T-helper 2 cell treated with Interferon-gamma antibody and Interleukin-4, amounts not matched to agents 5 μg/mL and 100 μg/mL, for 36 hours (primary cell): ENCODE measurements around the gene AP5B1.

Experiments used
- DNase-seq: peaks from one replicate; pipeline ENCODE4 v3.0.0; 2021; ENCODE audit warnings: low spot score
- H3K27ac Mint-ChIP-seq: one replicate; pipeline ENCODE4 v1.8.0; 2021; ENCODE audit warnings: mild to moderate bottlenecking, mixed read lengths
- H3K27me3 Mint-ChIP-seq: one replicate; pipeline ENCODE4 v1.8.0; 2021; ENCODE audit warnings: low read depth, mixed read lengths
- H3K36me3 Mint-ChIP-seq: one replicate; pipeline ENCODE4 v1.8.0; 2021; ENCODE audit warnings: low read depth, mixed read lengths
- H3K4me1 Mint-ChIP-seq: one replicate; pipeline ENCODE4 v1.8.0; 2021; ENCODE audit warnings: low read depth, mixed read lengths
- H3K4me3 Mint-ChIP-seq: one replicate; pipeline ENCODE4 v1.8.0; 2022; ENCODE audit warnings: mild to moderate bottlenecking, moderate library complexity, mixed read lengths
- H3K9me3 Mint-ChIP-seq: one replicate; pipeline ENCODE4 v1.8.0; 2021; ENCODE audit warnings: mixed read lengths

Gene AP5B1

GRCh38 chr11:65782816-65783228 is 2.0 kb upstream of the AP5B1 start:
- no peak for DNase-seq
- H3K4me3 Mint-ChIP-seq: peak overlapping the region; percentile 17
- H3K36me3 Mint-ChIP-seq: peaks cover 7% of the 10 kb centered on the region
- H3K4me1 Mint-ChIP-seq: peaks cover 23% of the 10 kb centered on the region
- H3K9me3 Mint-ChIP-seq: no peaks in the 10 kb centered on the region
- H3K27ac Mint-ChIP-seq: no peak overlapping the region
- H3K27me3 Mint-ChIP-seq: peaks cover 28% of the 10 kb centered on the region

GRCh38 chr11:65781962-65782815 is 1.4 kb upstream of the AP5B1 start:
- Mint-ChIP-seq H3K4me3 (peak overlapping the region; percentile 5), H3K36me3 (peaks cover 12% of the 10 kb centered on the region), H3K27ac (no peak overlapping the region), H3K9me3 (no peaks in the 10 kb centered on the region), H3K4me1 (peaks cover 23% of the 10 kb centered on the region), H3K27me3 (peaks cover 25% of the 10 kb centered on the region)
- DNase-seq: no peak

DNA sequence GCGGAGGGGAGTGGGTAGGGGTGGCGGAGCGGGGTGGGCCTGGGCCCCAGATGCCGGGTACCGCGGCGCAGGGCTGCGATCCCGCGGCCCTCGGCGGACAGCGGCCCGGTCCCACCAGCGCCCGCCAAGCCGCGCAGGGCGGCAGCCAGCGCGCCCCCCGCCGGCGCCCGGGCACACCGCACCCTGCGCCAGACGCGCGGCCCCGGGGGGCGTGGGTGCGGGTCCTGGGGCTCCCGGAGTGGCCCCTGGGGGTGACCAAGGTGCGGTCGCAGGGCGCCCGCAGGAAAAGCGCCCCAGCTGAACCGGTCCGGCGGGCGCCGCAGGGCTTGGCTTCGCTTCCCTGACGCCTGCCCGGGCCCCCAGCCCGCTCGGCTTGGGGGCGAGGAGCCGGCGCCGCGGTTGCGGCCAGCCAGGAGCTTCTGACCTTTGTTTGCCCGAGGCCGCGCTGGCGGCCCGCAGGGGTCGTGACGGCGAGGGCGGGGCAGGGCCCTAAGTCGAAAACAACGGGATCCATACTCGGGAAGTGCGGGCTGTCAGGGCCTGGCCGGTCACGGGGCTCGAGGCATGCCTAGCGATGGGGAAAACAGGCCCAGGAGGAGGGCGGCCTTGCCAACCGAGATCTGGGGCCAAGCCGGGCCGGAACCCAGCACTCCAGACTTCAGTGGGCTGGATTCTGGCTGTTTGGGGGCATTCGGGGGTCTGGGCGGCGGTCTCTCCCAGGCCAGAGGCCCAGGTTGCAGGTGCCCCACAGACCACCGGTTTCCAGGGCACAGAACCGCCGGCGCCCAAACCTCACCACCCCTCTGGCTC is 581 bp upstream of the AP5B1 start:
- DNase-seq: no peak
- Mint-ChIP-seq H3K27ac (no peak overlapping the region), H3K9me3 (no peaks in the 10 kb centered on the region), H3K27me3 (peaks cover 21% of the 10 kb centered on the region), H3K4me1 (peaks cover 22% of the 10 kb centered on the region), H3K4me3 (peak overlapping the region; percentile 34), H3K36me3 (peaks cover 17% of the 10 kb centered on the region)

GRCh38 chr11:65779919-65780769 is 632 bp downstream of the AP5B1 start:
- Mint-ChIP-seq H3K9me3 (no peaks in the 10 kb centered on the region), H3K4me3 (peak overlapping the region; percentile 91), H3K36me3 (peaks cover 18% of the 10 kb centered on the region), H3K4me1 (peaks cover 14% of the 10 kb centered on the region), H3K27me3 (peaks cover 11% of the 10 kb centered on the region), H3K27ac (peak overlapping the region; percentile 92)
- peak; percentile 87 for DNase-seq

DNA sequence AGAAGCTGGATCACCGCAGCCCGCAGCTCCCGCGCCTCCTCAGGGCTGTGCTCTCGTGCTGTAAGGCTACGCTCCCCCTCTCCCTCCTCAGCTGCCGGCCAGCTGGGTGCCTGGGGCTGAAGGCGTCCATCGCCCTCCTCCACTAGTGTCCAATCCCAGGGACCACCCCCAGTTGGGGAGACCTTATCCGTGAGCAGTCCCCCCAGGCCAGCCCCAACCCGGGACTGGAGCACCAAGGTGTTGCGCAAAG is 1.2 kb downstream of the AP5B1 start:
- H3K27ac Mint-ChIP-seq: no peak overlapping the region
- peaks cover 9% of the 10 kb centered on the region for H3K27me3 Mint-ChIP-seq
- H3K4me1 Mint-ChIP-seq: peaks cover 12% of the 10 kb centered on the region
- H3K9me3 Mint-ChIP-seq: no peaks in the 10 kb centered on the region
- peaks cover 18% of the 10 kb centered on the region for H3K36me3 Mint-ChIP-seq
- H3K4me3 Mint-ChIP-seq: peak overlapping the region; percentile 91
- DNase-seq: no peak

GRCh38 chr11:65778901-65779668 is 1.7 kb downstream of the AP5B1 start:
- peaks cover 9% of the 10 kb centered on the region for H3K27me3 Mint-ChIP-seq
- peak overlapping the region; percentile 91 for H3K4me3 Mint-ChIP-seq
- peaks cover 18% of the 10 kb centered on the region for H3K36me3 Mint-ChIP-seq
- peaks cover 11% of the 10 kb centered on the region for H3K4me1 Mint-ChIP-seq
- no peak for DNase-seq
- H3K27ac Mint-ChIP-seq: no peak overlapping the region
- H3K9me3 Mint-ChIP-seq: no peaks in the 10 kb centered on the region

DNA sequence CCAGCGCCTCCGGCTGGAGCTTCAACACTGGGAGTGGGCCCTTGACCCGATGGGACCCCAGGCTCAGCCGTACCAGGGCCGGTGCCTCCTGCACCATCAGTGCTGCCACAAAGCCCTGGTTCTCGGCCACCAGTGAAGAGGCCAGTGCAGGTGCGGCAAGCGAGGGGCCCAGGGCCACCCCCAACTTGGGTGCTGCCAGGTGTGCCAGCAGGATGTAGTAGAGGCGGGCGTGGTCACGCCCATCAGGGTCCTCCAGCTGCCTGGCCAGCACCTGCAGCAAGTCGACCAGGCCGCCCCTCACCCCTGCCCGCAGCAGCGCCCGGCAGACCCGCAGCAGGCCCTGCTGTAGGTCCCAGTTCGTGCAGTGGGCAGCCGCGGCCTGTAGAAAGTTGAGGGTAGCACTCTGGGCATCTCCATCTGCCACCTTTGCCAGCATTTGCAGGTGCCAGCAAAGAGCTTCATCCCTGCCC is 2.3 kb downstream of the AP5B1 start:
- no peak for DNase-seq
- H3K27ac Mint-ChIP-seq: no peak overlapping the region
- peak overlapping the region; percentile 91 for H3K4me3 Mint-ChIP-seq
- no peaks in the 10 kb centered on the region for H3K9me3 Mint-ChIP-seq
- H3K36me3 Mint-ChIP-seq: peaks cover 20% of the 10 kb centered on the region
- peaks cover 11% of the 10 kb centered on the region for H3K4me1 Mint-ChIP-seq
- peaks cover 6% of the 10 kb centered on the region for H3K27me3 Mint-ChIP-seq

- H3K4me1 Mint-ChIP-seq: peaks cover 8% of the 10 kb centered on the region
- peaks cover 21% of the 10 kb centered on the region for H3K36me3 Mint-ChIP-seq
- DNase-seq: no peak
- no peak overlapping the region for H3K27ac Mint-ChIP-seq
- H3K27me3 Mint-ChIP-seq: peaks cover 1% of the 10 kb centered on the region
- H3K4me3 Mint-ChIP-seq: peak overlapping the region; percentile 18
- H3K9me3 Mint-ChIP-seq: no peaks in the 10 kb centered on the region
Measured at GRCh38 chr11:65777821-65778361, 2.9 kb downstream of the AP5B1 start.

DNA sequence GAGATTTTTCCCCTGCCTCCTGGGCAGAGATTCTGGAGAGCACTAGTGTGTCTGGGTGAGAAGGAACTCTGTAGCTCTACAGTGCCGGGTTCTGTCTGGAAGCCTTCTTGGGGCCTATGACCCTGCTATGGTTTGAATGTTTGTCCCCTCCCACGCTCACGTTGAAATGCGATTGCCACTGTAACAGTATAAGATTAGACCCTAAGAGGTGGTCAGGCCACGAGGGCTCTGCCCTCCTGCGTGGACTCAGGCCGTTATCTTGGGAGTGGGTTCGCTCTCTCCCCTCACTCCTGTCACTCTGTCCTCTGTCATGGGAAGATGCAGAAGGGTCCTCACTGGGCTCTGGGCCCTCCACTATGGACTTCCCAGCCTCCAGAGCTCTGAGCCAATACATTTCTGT is 3.5 kb downstream of the AP5B1 start:
- Mint-ChIP-seq H3K36me3 (peaks cover 22% of the 10 kb centered on the region), H3K4me3 (no peak overlapping the region), H3K9me3 (no peaks in the 10 kb centered on the region), H3K27ac (no peak overlapping the region), H3K27me3 (no peaks in the 10 kb centered on the region), H3K4me1 (peaks cover 7% of the 10 kb centered on the region)
- no peak for DNase-seq

DNA sequence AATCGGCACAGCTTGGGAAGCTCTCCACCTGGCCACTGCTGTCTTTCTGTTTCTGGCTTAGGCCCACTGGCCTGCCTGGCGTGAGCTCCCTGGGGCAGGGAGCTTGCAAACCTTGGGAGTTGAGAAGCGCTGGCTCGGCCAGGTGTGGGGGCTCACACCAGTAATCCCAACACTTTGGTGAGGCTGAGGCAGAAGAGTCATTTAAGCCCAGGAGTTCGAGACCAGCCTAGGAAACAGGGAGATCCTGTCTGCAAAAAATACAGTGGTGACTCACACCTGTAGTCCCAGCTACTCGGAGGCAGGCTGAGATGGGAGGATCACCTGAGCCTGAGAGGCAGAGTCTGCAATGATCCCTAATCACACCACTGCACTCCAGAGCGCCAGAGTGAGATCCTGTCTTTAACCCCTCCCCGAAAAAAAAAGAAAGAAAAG is 4.0 kb downstream of the AP5B1 start:
- H3K4me1 Mint-ChIP-seq: peaks cover 7% of the 10 kb centered on the region
- H3K4me3 Mint-ChIP-seq: no peak overlapping the region
- no peaks in the 10 kb centered on the region for H3K27me3 Mint-ChIP-seq
- no peak for DNase-seq
- no peaks in the 10 kb centered on the region for H3K9me3 Mint-ChIP-seq
- no peak overlapping the region for H3K27ac Mint-ChIP-seq
- peaks cover 22% of the 10 kb centered on the region for H3K36me3 Mint-ChIP-seq

DNA sequence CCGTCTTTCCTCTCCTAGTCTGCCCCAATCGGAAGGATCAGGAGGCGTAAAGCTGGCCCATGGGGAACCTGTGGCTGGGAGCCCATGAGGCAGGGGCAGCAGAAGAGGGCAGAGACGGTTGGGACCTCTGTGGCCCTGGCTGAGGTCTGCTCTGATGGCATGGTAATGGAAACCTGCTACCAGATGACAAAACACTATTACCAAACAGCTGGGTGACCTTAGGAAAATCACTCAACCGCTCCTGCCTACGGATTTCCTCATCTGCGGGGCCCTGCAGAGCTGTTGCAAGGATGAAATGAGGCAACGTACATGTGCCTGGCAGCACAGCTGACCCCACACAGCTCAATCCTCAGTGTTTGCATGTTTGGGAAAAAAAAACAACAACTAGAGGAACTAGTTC is 4.6 kb downstream of the AP5B1 start:
- H3K9me3 Mint-ChIP-seq: no peaks in the 10 kb centered on the region
- no peaks in the 10 kb centered on the region for H3K27me3 Mint-ChIP-seq
- H3K4me1 Mint-ChIP-seq: peaks cover 7% of the 10 kb centered on the region
- H3K27ac Mint-ChIP-seq: peak overlapping the region; percentile 26
- DNase-seq: no peak
- no peak overlapping the region for H3K4me3 Mint-ChIP-seq
- peaks cover 22% of the 10 kb centered on the region for H3K36me3 Mint-ChIP-seq

DNA sequence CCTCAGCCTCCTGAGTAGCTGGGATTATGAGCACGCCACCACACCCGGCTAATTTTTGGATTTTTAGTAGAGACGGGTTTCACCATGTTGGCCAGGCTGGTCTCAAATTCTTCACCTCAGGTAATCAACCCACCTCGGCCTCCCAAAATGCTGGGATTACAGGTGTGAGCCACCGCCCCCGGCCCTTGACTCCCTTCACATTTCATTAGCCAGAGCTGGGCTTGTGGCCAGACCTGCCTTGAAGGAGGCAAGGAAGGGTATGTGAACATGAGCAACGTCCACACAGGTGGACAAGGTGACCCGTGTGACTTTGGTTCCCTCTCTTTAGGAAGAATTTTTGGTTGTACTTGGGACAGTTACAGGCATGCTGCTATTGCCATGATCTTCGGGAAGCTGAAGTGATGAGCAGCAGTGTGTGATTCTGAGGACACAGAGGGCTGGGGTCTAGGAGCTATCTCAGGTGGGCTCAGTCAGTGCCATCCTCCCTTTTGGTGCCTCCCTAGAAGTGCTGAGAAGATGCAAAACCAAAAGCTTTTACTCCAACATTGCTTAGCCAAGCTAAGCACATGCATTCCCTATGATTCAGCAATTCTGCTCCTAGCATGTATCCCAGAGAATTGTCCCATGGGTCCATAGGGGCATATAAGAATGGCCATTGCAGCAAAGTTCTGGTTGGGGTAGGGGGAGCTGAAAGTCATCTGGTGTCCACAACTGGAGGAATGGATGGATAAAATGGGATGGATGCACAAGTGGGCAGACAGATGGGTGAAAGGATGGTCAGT is 6.1 kb downstream of the AP5B1 start:
- no peak for DNase-seq
- Mint-ChIP-seq H3K9me3 (no peaks in the 10 kb centered on the region), H3K27ac (no peak overlapping the region), H3K27me3 (no peaks in the 10 kb centered on the region), H3K4me1 (peaks cover 7% of the 10 kb centered on the region), H3K36me3 (peaks cover 20% of the 10 kb centered on the region), H3K4me3 (no peak overlapping the region)
